HCT116 (cell line): ENCODE data around the gene ARHGEF1. TPM values are rescaled to one million over a fixed set of nuclear protein-coding genes. Genes with fewer than 3 reads are reported as not detected.

ENCODE experiments used
- ATAC-seq: fragments of 200-7000 bp; cut with Tn5 transposase; 2 replicates; pipeline ENCODE4 v1.9.1; 2020; ENCODE audit warnings: mild to moderate bottlenecking, moderate library complexity
- BruUV-seq: library from RNA; stranded (reverse); fragments of 400-500 nt; replicated peaks from 2 replicates; lab custom pipeline; 2021; lab: Mats Ljungman, UMichigan
- CTCF ChIA-PET: fragments of 300-600 bp; sonication (Branson Sonifier 250); formaldehyde crosslinking; loops from one replicate; lab custom pipeline; 2021; ENCODE audit warnings: antibody characterized with exemption; lab: Charles Lee
- POLR2A ChIA-PET: fragments of 300-600, 350-600 bp; sonication (Branson Sonifier 250); formaldehyde crosslinking; loops from one replicate; lab custom pipeline; 2021; ENCODE audit warnings: antibody characterized with exemption; lab: Charles Lee
- RAD21 ChIA-PET, 2 experiments: fragments of 300-600 bp; sonication (Branson Sonifier 250); formaldehyde crosslinking; loops; one replicate each; lab custom pipeline; 2023; ENCODE audit warnings: low total read pairs in 2 of 2; ENCODE audit not compliant: uncharacterized antibody in 2 of 2, unreplicated experiment in 2 of 2, low non-redundant PET in 1 of 2; lab: Charles Lee
- DNase-seq: peaks from one replicate; pipeline ENCODE4 v3.0.0-alpha.2; 2010; ENCODE audit warnings: low read depth, low spot score
- H2AFZ ChIP-seq: fragments of 200-600 bp; shearing (Covaris generic), sonication (generic); 2 replicates; pipeline ENCODE4 v1.6.1; 2017; ENCODE audit warnings: low read depth, mixed run types, mixed read lengths, antibody characterized with exemption, low read length; ENCODE audit not compliant: poor library complexity, severe bottlenecking
- H3K27ac ChIP-seq: 2 replicates; pipeline ENCODE4 v1.5.1; 2012; ENCODE audit warnings: low read depth, low read length
- H3K27me3 ChIP-seq: fragments of 200-600 bp; sonication (generic); 2 replicates; pipeline ENCODE4 v1.6.1; 2016; ENCODE audit warnings: mixed run types, low read length, mixed read lengths; ENCODE audit not compliant: insufficient read depth
- H3K36me3 ChIP-seq, 2 experiments: fragments of 200-500 bp in 1 of 2; fragments of 200-600 bp in 1 of 2; sonication (Bioruptor generic) in 1 of 2; sonication (generic) in 1 of 2; 2 replicates each; pipeline versions ENCODE4 v1.5.1 to v1.6.1; 2014 to 2016; ENCODE audit warnings: low read length in 2 of 2, inconsistent platforms in 1 of 2, mixed read lengths in 1 of 2, mixed run types in 1 of 2; ENCODE audit not compliant: insufficient read depth in 2 of 2, control insufficient read depth in 1 of 2
- H3K4me1 ChIP-seq, 2 experiments: fragments of 200-600 bp in 1 of 2; sonication (generic) in 1 of 2; 2 replicates each; pipeline versions ENCODE4 v1.5.1 to v1.6.1; 2012 to 2017; ENCODE audit warnings: low read length in 2 of 2, inconsistent platforms in 1 of 2, mild to moderate bottlenecking in 1 of 2, mixed read lengths in 1 of 2, mixed run types in 1 of 2, moderate library complexity in 1 of 2; ENCODE audit not compliant: insufficient read depth in 2 of 2, control insufficient read depth in 1 of 2
- H3K4me2 ChIP-seq: fragments of 200-600 bp; sonication (generic); 2 replicates; pipeline ENCODE4 v1.6.1; 2017; ENCODE audit warnings: mixed run types, low read length, mixed read lengths
- H3K4me3 ChIP-seq, 2 experiments: fragments of 200-600 bp in 1 of 2; sonication (generic) in 1 of 2; replicated peaks in 1 of 2; 2 replicates each; pipeline ENCODE4 v1.5.1; 2011 to 2016; ENCODE audit warnings: low read length in 2 of 2, control low read depth in 1 of 2, low read depth in 1 of 2, mild to moderate bottlenecking in 1 of 2, mixed read lengths in 1 of 2, mixed run types in 1 of 2
- H3K79me2 ChIP-seq: fragments of 200-600 bp; sonication (generic); 2 replicates; pipeline ENCODE4 v1.6.1; 2017; ENCODE audit warnings: mild to moderate bottlenecking, mixed run types, low read length, moderate library complexity, mixed read lengths; ENCODE audit not compliant: insufficient read depth
- H3K9ac ChIP-seq: fragments of 200-600 bp; sonication (generic); 2 replicates; pipeline ENCODE4 v1.6.1; 2016; ENCODE audit warnings: low read length, mixed read lengths
- H3K9me2 ChIP-seq: fragments of 200-600 bp; sonication (generic), shearing (Covaris generic); 2 replicates; pipeline ENCODE4 v1.6.1; 2017; ENCODE audit warnings: mixed run types, mild to moderate bottlenecking, moderate library complexity; ENCODE audit not compliant: insufficient read depth
- H3K9me3 ChIP-seq, 2 experiments: fragments of 200-500 bp in 1 of 2; fragments of 200-600 bp in 1 of 2; sonication (Bioruptor generic) in 1 of 2; sonication (generic) in 1 of 2; 2 replicates each; pipeline ENCODE4 v1.6.1; 2014 to 2017; ENCODE audit warnings: low read length in 2 of 2, mixed read lengths in 2 of 2, inconsistent platforms in 1 of 2, low read depth in 1 of 2, mild to moderate bottlenecking in 1 of 2, mixed run types in 1 of 2, moderate library complexity in 1 of 2; ENCODE audit not compliant: control insufficient read depth in 1 of 2, insufficient read depth in 1 of 2
- H4K20me1 ChIP-seq: fragments of 200-600 bp; sonication (generic), shearing (Covaris generic); 2 replicates; pipeline ENCODE4 v1.6.1; 2017; ENCODE audit warnings: mixed run types, mild to moderate bottlenecking, moderate library complexity; ENCODE audit not compliant: insufficient read depth
- CEBPB ChIP-seq: IDR thresholded peaks from 2 replicates; pipeline ENCODE4 v1.6.1; 2012; ENCODE audit warnings: low read depth
- CTCF ChIP-seq, 3 experiments: fragments of 200-600 bp in 1 of 3; sonication (generic) in 1 of 3; IDR thresholded peaks in 2 of 3; conservative IDR thresholded peaks in 1 of 3; 2 replicates each; pipeline ENCODE4 v1.5.1; 2012 to 2017; ENCODE audit warnings: low read depth in 2 of 3, low read length in 2 of 3, antibody characterized with exemption in 1 of 3, borderline replicate concordance in 1 of 3, control low read depth in 1 of 3, mild to moderate bottlenecking in 1 of 3, mixed read lengths in 1 of 3, mixed run types in 1 of 3, moderate library complexity in 1 of 3; ENCODE audit not compliant: insufficient read depth in 1 of 3
- EGR1 ChIP-seq: IDR thresholded peaks from 2 replicates; pipeline ENCODE4 v1.6.1; 2012; ENCODE audit warnings: low read depth
- EZH2phosphoT487 ChIP-seq: fragments of 200-600 bp; IDR thresholded peaks from 2 replicates; pipeline ENCODE4 v1.6.1; 2018; ENCODE audit warnings: antibody characterized with exemption, borderline replicate concordance
- FOSL1 ChIP-seq: IDR thresholded peaks from 2 replicates; pipeline ENCODE4 v1.6.1; 2012; ENCODE audit warnings: low read depth
- JUND ChIP-seq: IDR thresholded peaks from 2 replicates; pipeline ENCODE4 v1.6.1; 2012
- POLR2AphosphoS5 ChIP-seq: IDR thresholded peaks from 2 replicates; pipeline ENCODE4 v1.6.1; 2011; ENCODE audit warnings: mild to moderate bottlenecking, low read depth, low read length, moderate library complexity
- SP1 ChIP-seq: IDR thresholded peaks from 2 replicates; pipeline ENCODE4 v1.6.1; 2012; ENCODE audit warnings: low read depth
- TCF7L2 ChIP-seq: IDR thresholded peaks from 2 replicates; pipeline ENCODE4 v1.7.0; 2011; ENCODE audit warnings: borderline replicate concordance, inconsistent platforms; ENCODE audit not compliant: insufficient read depth, insufficient read length; ENCODE audit errors: extremely low read depth
- ZBTB33 ChIP-seq: IDR thresholded peaks from 2 replicates; pipeline ENCODE4 v1.6.1; 2011; ENCODE audit warnings: mild to moderate bottlenecking, low read length, moderate library complexity; ENCODE audit not compliant: insufficient replicate concordance; ENCODE audit errors: extremely low read depth
- ZNF274 ChIP-seq: fragments of 200-500 bp; sonication (Bioruptor generic); IDR thresholded peaks from 2 replicates; pipeline ENCODE4 v1.6.1; 2014; ENCODE audit warnings: mild to moderate bottlenecking, low read depth, low read length, inconsistent platforms
- intact Hi-C: fragments of 100-400 bp; cut with micrococcal nuclease; formaldehyde crosslinking; loops from 2 replicates; pipeline ENCODE4 v1.10.0; 2022
- total RNA-seq: library from RNA; stranded (reverse); gene quantifications from one replicate; pipeline ENCODE4 v1.2.1, GENCODE V29; 2021; ENCODE audit not compliant: unreplicated experiment

Gene ARHGEF1
- total RNA-seq, 1 experiment from 2014 or later = 110 TPM

GRCh38 chr19:41886761-41887710 lies 4.1 kb downstream of the ARHGEF1 start:
- CTCF ChIA-PET = interaction anchor here (0.8 to 1.4 kb wide), 5 partner anchors 12 to 41 kb away, joined by 3 to 5 read pairs (median 4); partner anchors contain the start of gene ERFL
- Histone ChIP-seq H3K27ac (peak overlapping the region; percentile 75), H2AFZ (no peak overlapping the region), H3K27me3 (no peaks in the 10 kb centered on the region), H3K79me2 (peaks cover 61% of the 10 kb centered on the region), H3K36me3 (peaks cover 4 to 18% of the 10 kb centered on the region in 2 experiments; a peak in 3 of 4 replicates), H3K4me1 (peaks cover 27 to 52% of the 10 kb centered on the region in 2 experiments), H3K9me3 (no peaks in the 10 kb centered on the region), H3K9me2 (no peaks in the 10 kb centered on the region), H3K4me2 (peak overlapping the region; percentile 91), H4K20me1 (no peaks in the 10 kb centered on the region), H3K4me3 (peak overlapping the region; percentile 37 to 57), H3K9ac (peak overlapping the region; percentile 65)
- BruUV-seq = no TSS peak
- RAD21 ChIA-PET = interaction anchor here in 1 of 2 experiments (0.8 kb wide), 1 partner anchor 65 kb away, joined by 3 read pairs; no protein-coding TSS in a partner anchor
- DNase-seq = no peak
- TF ChIP-seq TCF7L2 (no peak), ZNF274 (no peak)
- POLR2A ChIA-PET = interaction anchor here (1.4 to 4.2 kb wide), 2 partner anchors 14 to 27 kb away, joined by 5 to 18 read pairs; partner anchors contain the start of gene RPS19
- intact Hi-C loops = no loop called here
- peak; percentile 0; the same call in 1 of the 2 replicates for ATAC-seq

GRCh38 chr19:41887711-41888382 lies 4.9 kb downstream of the ARHGEF1 start:
- intact Hi-C loops = no loop called here
- ATAC-seq = peak; percentile 71
- BruUV-seq = no TSS peak
- no peak overlapping the region for H2AFZ ChIP-seq
- ChIA-PET RAD21 (no interaction called here), POLR2A (interaction anchor here (0.8 to 1.4 kb wide), 3 partner anchors 11 to 15 kb away, joined by 3 to 5 read pairs (median 4); partner anchors contain the start of gene CD79A), CTCF (interaction anchor here (0.6 to 1.4 kb wide), 8 partner anchors 13 to 147 kb away, joined by 3 to 4 read pairs (median 4); partner anchors contain the start of gene ERFL)
- H3K79me2 ChIP-seq = peaks cover 61% of the 10 kb centered on the region
- no peaks in the 10 kb centered on the region for H3K27me3 ChIP-seq
- peak; percentile 93 for DNase-seq
- peak overlapping the region; percentile 91 for H3K4me2 ChIP-seq
- H3K36me3 ChIP-seq = peaks cover 4 to 18% of the 10 kb centered on the region in 2 experiments
- no peaks in the 10 kb centered on the region for H3K9me3 ChIP-seq
- peak overlapping the region; percentile 75 for H3K27ac ChIP-seq
- peaks cover 27 to 44% of the 10 kb centered on the region in 2 experiments for H3K4me1 ChIP-seq
- H3K9ac ChIP-seq = peak overlapping the region; percentile 65
- H3K4me3 ChIP-seq = peak overlapping the region; percentile 37 to 57
- H4K20me1 ChIP-seq = no peaks in the 10 kb centered on the region
- no peaks in the 10 kb centered on the region for H3K9me2 ChIP-seq
- TF ChIP-seq EGR1 (peak; percentile 95), FOSL1 (peak; percentile 77), EZH2phosphoT487 (no peak), ZBTB33 (no peak), TCF7L2 (no peak), SP1 (peak; percentile 73), POLR2AphosphoS5 (peak; percentile 32; the same call in 1 of the 2 replicates), JUND (peak; percentile 68), CTCF (IDR thresholded peaks at IDR 0.05 in 2 of 3, conservative IDR thresholded peaks at IDR 0.05 in 1 of 3; ENCODE audit: borderline replicate concordance in 1 of 3, insufficient read depth in 1 of 3, low read depth in 2 of 3, low read length in 2 of 3) (peak; percentile 55 to 83 (median 73); a peak in 5 of 6 replicates), CEBPB (no peak), ZNF274 (no peak)
